HepG2 (cell line): ENCODE data around the gene TMED6. TPM values are rescaled to one million over a fixed set of nuclear protein-coding genes. Genes with fewer than 3 reads are reported as not detected.

Source experiments
- ATF1 ChIP-seq: IDR thresholded peaks from 2 replicates; pipeline ENCODE4 v1.6.1; 2016; ENCODE audit warnings: mild to moderate bottlenecking, control low read depth
- DR1 ChIP-seq: sonication (generic); formaldehyde crosslinking; IDR thresholded peaks from 2 replicates; pipeline ENCODE4 v1.8.0; 2021; ENCODE audit warnings: mild to moderate bottlenecking, missing genetic modification reagents, inconsistent platforms
- ETV5 ChIP-seq: IDR thresholded peaks from 2 replicates; pipeline ENCODE4 v1.6.1; 2018; ENCODE audit warnings: missing biosample characterization, missing genetic modification reagents, inconsistent platforms, borderline replicate concordance
- ETV6 ChIP-seq: sonication (generic); formaldehyde crosslinking; conservative IDR thresholded peaks from 2 replicates; pipeline ENCODE4 v1.4.0; 2020; ENCODE audit warnings: missing genetic modification reagents
- HNF4A ChIP-seq: sonication (generic); formaldehyde crosslinking; IDR thresholded peaks from 2 replicates; pipeline ENCODE4 v1.4.0; 2020; ENCODE audit warnings: missing genetic modification reagents
- MEIS2 ChIP-seq: sonication (generic); formaldehyde crosslinking; IDR thresholded peaks from 2 replicates; pipeline ENCODE4 v1.9.0; 2021; ENCODE audit warnings: mild to moderate bottlenecking, missing genetic modification reagents
- MTERF4 ChIP-seq: sonication (generic); formaldehyde crosslinking; IDR thresholded peaks from 2 replicates; pipeline ENCODE4 v1.8.0; 2023; ENCODE audit warnings: mild to moderate bottlenecking, missing genetic modification reagents
- REPIN1 ChIP-seq: sonication (generic); formaldehyde crosslinking; IDR thresholded peaks from 2 replicates; pipeline ENCODE4 v1.8.0; 2022; ENCODE audit warnings: missing genetic modification reagents, low read depth, mild to moderate bottlenecking, borderline replicate concordance
- TAF1 ChIP-seq: sonication (generic); formaldehyde crosslinking; IDR thresholded peaks from 2 replicates; pipeline ENCODE4 v1.4.0; 2020; ENCODE audit warnings: missing genetic modification reagents
- ZBTB49 ChIP-seq: sonication (generic); formaldehyde crosslinking; IDR thresholded peaks from 2 replicates; pipeline ENCODE4 v1.4.0; 2020; ENCODE audit warnings: missing genetic modification reagents, borderline replicate concordance
- ZNF232 ChIP-seq: sonication (generic); formaldehyde crosslinking; IDR thresholded peaks from 2 replicates; pipeline ENCODE4 v1.4.0; 2020; ENCODE audit warnings: missing genetic modification reagents, borderline replicate concordance
- ZNF33A ChIP-seq: sonication (generic); formaldehyde crosslinking; IDR thresholded peaks from 2 replicates; pipeline ENCODE4 v1.5.1; 2020; ENCODE audit warnings: missing genetic modification reagents, mild to moderate bottlenecking, moderate library complexity, borderline replicate concordance
- polyA plus RNA-seq, 8 experiments: library from polyadenylated mRNA; depleted of rRNA in 3 of 8; stranded (reverse) in 7 of 8; unstranded in 1 of 8; fragments of >200 nt; fragmentation: Illumina TruSeq in 4 of 8; extraction: Trizol in 4 of 8; gene quantifications; 2 replicates each; pipeline versions ENCODE4 v1.2.1 to v1.2.3, GENCODE V29; 2011 to 2016; ENCODE audit warnings: low read depth in 4 of 8, missing spikeins in 1 of 8, mixed read lengths in 1 of 8; ENCODE audit not compliant: insufficient read depth in 1 of 8
- total RNA-seq, 5 experiments: library from RNA; depleted of rRNA; stranded (reverse); fragments of >200 nt; fragmentation: Illumina TruSeq; extraction: Trizol; gene quantifications; 2 replicates each; pipeline ENCODE4 v1.2.3, GENCODE V29; 2016; ENCODE audit warnings: low read depth in 1 of 5

TMED6 gene
- total and polyA plus RNA-seq, 2 of the 13 experiments (the other 11 are each of a cell fraction or from before 2014, with no cell fraction given), result 9.8 to 14.4 TPM

GRCh38 chr16:69351309-69352027, at the start of gene TMED6 (continued):
- no peak for TF ChIP-seq ZBTB49 (CRISPR knock-in tag)
- TF ChIP-seq TAF1, result peak; percentile 64; the same call in 1 of the 2 replicates
- no peak; the same call in 1 of the 2 replicates for TF ChIP-seq ATF1
- TF ChIP-seq DR1, result no peak
- peak; percentile 55; the same call in 1 of the 2 replicates for TF ChIP-seq REPIN1 (CRISPR knock-in tag)
- TF ChIP-seq HNF4A (CRISPR knock-in tag), result no peak
- TF ChIP-seq MEIS2 (CRISPR knock-in tag), result 0 out of 2 replicates have a peak, but pooled peaks have one; percentile 41
- 0 out of 2 replicates have a peak, but pooled peaks have one; percentile 71 for TF ChIP-seq ZNF33A (CRISPR knock-in tag)
- TF ChIP-seq ETV5, result no peak
- no peak for TF ChIP-seq ETV6 (CRISPR knock-in tag)
- TF ChIP-seq ZNF232 (CRISPR knock-in tag), result peak; percentile 46; the same call in 1 of the 2 replicates
- TF ChIP-seq MTERF4 (CRISPR knock-in tag), result peak; percentile 51; the same call in 1 of the 2 replicates
